ENCODE measurements around the gene ADAMTS10.

The ADAMTS10 gene

DNA sequence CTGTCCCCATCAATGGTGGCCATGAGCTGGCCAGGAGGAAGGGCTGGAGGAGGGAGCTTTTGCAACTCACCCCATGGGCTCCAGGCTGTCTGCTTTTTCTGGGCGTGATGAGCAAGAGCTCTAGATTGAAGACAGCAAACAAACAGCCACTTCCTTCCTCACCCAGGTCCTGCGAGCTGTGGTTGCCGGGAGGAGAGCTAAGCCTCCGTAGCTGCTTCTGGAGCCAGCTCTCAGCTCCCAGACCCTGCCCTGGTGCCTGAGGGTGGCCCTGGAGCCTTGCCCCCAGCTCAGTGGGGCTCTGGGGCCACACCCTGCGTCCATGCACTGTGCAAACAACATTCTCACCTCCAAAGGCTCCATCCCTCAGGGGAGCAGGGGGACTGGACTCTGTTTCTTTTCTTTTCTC is 39.5 kb downstream of the ADAMTS10 start:
- TF ChIP-seq, protein P1, sequence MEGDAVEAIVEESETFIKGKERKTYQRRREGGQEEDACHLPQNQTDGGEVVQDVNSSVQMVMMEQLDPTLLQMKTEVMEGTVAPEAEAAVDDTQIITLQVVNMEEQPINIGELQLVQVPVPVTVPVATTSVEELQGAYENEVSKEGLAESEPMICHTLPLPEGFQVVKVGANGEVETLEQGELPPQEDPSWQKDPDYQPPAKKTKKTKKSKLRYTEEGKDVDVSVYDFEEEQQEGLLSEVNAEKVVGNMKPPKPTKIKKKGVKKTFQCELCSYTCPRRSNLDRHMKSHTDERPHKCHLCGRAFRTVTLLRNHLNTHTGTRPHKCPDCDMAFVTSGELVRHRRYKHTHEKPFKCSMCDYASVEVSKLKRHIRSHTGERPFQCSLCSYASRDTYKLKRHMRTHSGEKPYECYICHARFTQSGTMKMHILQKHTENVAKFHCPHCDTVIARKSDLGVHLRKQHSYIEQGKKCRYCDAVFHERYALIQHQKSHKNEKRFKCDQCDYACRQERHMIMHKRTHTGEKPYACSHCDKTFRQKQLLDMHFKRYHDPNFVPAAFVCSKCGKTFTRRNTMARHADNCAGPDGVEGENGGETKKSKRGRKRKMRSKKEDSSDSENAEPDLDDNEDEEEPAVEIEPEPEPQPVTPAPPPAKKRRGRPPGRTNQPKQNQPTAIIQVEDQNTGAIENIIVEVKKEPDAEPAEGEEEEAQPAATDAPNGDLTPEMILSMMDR (IDR thresholded peaks at IDR 0.05), result no peak

DNA sequence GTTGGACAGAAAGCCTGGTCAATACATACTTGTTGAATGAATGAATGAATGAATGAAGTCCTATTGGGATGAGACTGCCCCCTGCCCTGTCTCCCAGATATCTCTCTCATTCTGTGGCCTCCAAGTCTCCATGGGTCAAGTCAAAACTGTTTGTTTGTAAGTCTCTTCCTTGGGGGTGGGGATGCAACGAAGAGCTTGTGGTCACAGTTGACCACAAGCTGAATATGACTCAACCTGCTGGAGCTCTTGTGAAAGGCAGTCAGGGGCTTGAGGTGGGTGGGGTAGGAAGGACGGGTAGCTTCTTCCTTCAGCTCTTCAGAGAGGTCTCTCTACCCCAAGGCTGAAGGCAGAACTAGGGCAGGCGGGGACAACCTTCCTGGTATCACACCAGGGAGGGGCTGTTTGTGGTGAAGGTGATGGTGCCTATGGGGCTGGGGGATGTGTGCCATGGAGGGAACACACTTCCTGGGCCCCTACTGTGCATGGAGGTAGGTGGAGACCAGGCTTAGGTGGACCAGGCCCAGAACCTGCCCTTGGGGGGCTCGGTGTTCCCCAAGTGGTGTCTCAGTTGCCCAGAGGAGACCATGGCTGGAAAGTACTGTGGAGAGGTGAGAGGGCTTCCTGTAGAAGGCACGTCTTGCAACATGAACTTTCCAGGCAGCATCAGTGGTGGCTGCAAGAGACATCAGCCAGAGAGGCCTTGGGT is 41.3 kb downstream of the ADAMTS10 start:
- TF ChIP-seq, protein P1 (IDR thresholded peaks at IDR 0.05), result no peak

DNA sequence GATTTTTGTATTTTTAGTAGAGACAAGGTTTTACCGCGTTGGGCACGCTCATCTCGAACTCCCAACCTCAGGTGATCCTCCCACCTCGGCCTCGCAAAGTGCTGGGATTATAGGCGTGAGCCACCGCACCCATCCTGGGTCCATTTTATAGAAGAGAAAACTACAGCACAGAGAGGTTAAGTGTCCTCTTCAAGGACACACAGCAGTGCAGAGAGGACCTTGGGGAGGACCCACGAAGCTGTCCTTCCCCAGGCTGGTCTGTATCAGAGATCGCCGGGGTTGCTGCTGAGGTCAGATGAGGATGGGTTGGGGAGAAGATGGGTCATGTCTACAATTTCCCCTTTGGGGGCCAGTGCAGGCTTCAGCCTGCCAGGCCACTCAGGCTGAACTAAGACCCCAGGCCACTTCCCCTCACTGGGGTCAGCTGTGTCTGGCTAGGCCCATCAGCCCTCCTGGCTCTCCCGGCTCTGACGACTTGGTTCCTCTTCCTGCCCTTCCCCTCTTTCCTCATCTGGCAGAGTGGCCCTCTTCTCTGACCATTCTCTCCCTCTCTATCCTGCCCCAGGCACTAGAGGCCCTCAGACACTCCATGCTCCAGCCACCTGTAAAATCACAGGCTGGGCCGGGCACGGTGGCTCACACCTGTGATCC is 42.9 kb downstream of the ADAMTS10 start:
- TF ChIP-seq, protein P1 (IDR thresholded peaks at IDR 0.05), result no peak

DNA sequence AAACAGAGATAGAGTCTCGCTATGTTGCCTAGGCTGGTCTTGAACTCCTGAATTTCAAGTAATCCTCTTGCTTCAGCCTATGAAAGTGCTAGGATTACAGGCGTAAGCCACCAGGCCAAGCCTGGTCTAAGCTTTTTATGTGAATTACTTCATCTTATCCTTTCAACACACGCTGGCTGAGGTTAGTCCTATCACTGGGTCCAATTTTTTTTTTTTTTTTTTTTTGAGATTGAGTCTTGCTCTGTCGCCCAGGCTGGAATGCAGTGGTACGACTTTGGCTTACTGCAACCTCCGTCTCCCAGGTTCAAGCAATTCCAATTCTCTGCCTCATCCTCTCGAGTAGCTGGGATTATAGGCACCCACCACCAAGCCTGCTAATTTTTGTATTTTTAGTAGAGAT is 43.7 kb downstream of the ADAMTS10 start:
- TF ChIP-seq, protein P1 (IDR thresholded peaks at IDR 0.05), result no peak

DNA sequence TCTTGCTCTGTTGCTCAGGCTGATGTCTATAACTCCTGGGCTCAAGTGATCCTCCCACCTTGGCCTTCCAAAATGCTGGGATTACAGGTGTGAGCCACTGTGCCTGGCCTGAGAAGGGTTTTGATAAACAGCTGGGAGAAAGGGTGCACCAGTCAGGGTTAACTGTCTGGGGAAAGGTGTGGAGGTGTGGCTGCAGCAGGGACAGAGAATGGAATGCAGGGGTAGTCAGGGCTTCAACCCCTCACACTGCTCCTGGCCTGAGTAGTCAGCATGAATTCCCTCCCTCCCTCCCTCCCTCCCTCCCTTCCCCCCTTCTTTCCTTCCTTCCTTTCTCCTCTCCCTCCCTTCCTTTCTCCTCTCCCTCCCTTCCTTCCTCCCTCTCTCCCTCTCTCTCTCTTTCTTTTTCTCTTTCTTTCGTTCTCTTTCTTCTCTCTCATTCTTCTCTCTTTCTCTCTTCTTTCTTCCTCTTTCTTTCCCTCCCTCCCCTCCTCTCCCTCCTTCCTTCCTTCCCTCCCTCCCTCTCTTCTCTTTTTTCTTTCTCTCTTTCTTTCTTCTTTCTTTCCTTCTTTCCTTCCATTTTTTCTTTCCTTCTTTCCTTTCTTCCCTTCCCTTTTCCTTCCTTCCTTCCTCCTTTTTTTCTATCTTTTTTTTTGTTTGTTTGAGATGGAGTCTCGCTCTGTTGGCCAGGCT is 49.3 kb downstream of the ADAMTS10 start:
- TF ChIP-seq, protein P1 (IDR thresholded peaks at IDR 0.05), result no peak

DNA sequence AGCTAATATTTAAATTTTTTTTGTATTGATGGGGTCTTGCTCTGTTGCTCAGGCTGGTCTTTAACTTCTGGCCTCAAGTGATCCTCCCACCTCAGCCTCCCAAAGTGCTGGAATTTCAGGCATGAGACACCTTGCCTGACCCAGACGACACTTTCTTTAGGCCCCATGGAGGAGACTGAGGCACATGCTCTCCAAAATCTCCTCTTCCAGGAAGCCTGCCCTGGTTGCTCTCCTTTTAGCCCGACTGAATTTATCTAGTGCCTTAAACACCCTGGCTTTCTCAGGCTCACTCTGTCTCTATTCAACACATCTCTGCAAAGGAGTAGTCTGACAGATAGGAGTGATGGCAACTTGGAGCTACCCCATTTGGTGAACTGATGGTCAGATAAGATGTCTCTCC is 52.2 kb downstream of the ADAMTS10 start:
- TF ChIP-seq, protein P1 (IDR thresholded peaks at IDR 0.05), result no peak

DNA sequence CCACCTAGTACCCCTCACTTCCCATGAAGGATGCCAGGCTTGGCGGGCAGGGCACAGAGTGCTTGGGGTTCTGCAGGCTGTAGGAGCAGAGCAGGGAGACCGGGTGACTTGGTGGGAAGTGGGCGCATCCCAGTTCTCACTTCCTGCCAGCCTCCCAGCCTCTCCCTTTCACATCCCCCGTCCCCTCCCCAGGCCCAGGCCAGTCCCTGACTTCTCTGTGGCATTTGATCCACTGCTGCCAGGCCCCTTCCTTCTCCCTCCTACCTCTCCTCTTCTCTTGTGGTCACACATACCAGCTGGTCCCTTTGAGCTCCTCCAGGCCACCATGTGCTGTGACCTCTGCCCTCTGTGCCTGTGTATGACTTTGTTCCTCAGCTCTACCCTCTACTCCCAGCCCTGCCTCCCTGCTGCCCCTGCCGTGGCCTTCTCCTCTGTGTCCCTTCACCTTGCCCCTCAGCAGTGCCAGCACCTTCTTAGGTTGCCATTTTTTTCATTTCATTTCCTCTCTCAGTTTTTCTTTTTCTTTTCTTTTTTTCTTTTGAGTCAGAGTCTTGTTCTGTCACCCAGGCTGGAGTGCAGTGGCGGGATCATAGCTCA is 52.8 kb downstream of the ADAMTS10 start:
- TF ChIP-seq, protein P1 (IDR thresholded peaks at IDR 0.05), result no peak
